ENCODE data around the gene SEC22C. TPM values are rescaled to one million over a fixed set of nuclear protein-coding genes. Genes with fewer than 3 reads are reported as not detected.
A peak's percentile ranks its signal among the peaks of the same experiment; 100 is the strongest.
"Not testable (repeated sequence)": the region's sequence is repeated elsewhere in the genome, so short reads cannot be mapped to it uniquely, and the experiment has no call there.

Gene SEC22C
- total and polyA plus RNA-seq, 7 donors, result 8.4 to 89.2 (median 48.5) TPM

DNA sequence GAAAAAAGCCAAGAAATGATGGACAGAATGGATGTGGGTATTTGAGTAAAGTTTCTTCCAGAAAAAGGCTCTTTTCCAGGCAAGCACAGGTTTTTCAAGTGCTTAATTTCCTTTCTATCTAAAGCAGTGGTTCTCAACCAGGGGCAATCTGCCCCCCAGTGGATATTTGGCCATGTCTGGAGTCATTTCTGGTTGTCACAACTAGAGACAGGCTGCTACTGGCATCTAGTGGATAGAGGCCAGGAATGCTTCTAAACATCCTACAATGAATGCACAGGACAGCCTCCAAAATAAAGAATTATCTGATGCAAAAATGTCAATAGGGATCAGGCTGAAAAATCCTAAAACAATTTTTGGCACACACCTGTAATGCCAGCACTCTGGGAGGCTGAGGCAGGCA is 23.9 kb downstream of the SEC22C start:
- no peak overlapping the region for H3K4me3 ChIP-seq
- H3K9me3 ChIP-seq, result no peaks in the 10 kb centered on the region
- peaks cover 37 to 98% (median 47%) of the 10 kb centered on the region in 4 donors for H3K36me3 ChIP-seq
- intact Hi-C loops (cut with DNase I), result no loop called here
- TF ChIP-seq, protein P1, sequence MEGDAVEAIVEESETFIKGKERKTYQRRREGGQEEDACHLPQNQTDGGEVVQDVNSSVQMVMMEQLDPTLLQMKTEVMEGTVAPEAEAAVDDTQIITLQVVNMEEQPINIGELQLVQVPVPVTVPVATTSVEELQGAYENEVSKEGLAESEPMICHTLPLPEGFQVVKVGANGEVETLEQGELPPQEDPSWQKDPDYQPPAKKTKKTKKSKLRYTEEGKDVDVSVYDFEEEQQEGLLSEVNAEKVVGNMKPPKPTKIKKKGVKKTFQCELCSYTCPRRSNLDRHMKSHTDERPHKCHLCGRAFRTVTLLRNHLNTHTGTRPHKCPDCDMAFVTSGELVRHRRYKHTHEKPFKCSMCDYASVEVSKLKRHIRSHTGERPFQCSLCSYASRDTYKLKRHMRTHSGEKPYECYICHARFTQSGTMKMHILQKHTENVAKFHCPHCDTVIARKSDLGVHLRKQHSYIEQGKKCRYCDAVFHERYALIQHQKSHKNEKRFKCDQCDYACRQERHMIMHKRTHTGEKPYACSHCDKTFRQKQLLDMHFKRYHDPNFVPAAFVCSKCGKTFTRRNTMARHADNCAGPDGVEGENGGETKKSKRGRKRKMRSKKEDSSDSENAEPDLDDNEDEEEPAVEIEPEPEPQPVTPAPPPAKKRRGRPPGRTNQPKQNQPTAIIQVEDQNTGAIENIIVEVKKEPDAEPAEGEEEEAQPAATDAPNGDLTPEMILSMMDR (IDR thresholded peaks at IDR 0.05), result no peak
- TF ChIP-seq POLR2A (IDR thresholded peaks at IDR 0.05), result no peak
- TF ChIP-seq EP300 (IDR thresholded peaks at IDR 0.05), result no peak
- no peak for TF ChIP-seq POLR2AphosphoS5 (IDR thresholded peaks at IDR 0.05)
- no peaks in the 10 kb centered on the region for H3K27me3 ChIP-seq
- no peak overlapping the region for H3K27ac ChIP-seq
- no peak for DNase-seq
- no peaks in the 10 kb centered on the region for H3K4me1 ChIP-seq

DNA sequence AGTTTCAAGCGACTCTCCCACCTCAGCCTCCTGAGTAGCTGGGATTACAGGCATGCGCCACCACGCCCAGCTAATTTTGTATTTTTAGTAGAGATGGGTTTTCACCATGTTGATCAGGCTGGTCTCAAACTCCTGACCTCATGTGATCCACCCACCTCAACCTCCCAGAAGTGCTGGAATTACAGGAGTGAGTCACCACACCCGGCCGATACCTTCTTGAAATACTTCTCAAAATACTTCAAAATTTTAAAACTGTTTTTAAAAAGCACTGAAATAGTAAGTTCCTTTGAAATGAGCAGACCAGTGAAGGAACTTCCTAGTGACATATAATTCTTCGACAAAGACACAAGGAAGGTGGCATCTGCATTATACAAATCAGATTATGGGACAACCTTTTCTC is 24.9 kb downstream of the SEC22C start:
- H3K4me3 ChIP-seq; H3K27me3 ChIP-seq; H3K27ac ChIP-seq; DNase-seq; H3K4me1 ChIP-seq; intact Hi-C loops (cut with DNase I); H3K9me3 ChIP-seq: not testable (repeated sequence)
- H3K36me3 ChIP-seq, result peaks cover 37 to 98% (median 47%) of the 10 kb centered on the region in 4 donors
- WGBS, 2 donors, result 92 to 95% methylated on average over 6 of the region's 6 CpGs

DNA sequence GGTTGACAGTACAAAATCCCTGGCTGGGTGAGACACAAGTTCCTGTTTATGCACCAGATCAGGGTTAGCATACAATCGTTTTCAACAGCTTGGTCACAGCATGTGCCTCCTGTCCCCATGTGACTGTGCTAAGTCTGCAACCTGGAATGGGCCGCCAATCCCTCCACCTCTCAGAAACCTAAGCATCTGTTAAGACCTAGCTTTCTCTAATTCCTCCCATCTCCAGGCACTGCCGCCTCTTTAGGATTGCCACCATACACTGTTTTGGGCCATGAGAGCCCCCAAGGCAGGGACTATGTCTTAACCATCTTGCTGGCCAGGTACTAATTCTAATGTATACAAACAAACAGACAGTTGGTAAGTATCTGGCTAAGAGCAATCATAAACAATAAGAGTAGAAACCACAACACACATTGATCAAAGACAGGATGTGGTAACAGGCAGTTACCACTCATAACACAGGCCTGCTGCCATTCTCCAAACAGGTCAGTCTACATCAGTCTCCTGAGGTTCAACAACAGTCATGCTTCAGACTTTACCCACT is 25.6 kb downstream of the SEC22C start:
- Histone ChIP-seq H3K9me3 (no peaks in the 10 kb centered on the region), H3K4me3 (no peak overlapping the region), H3K27me3 (no peaks in the 10 kb centered on the region), H3K36me3 (peaks cover 37 to 97% (median 49%) of the 10 kb centered on the region in 4 donors), H3K27ac (no peak overlapping the region), H3K4me1 (no peaks in the 10 kb centered on the region)
- DNase-seq, result no peak
- WGBS, 2 donors, result 58 to 74% methylated on average over 3 of the region's 3 CpGs
- intact Hi-C loops (cut with DNase I), result no loop called here
- TF ChIP-seq, protein P1 (IDR thresholded peaks at IDR 0.05), result no peak
- TF ChIP-seq POLR2A (IDR thresholded peaks at IDR 0.05) (no peak), EP300 (IDR thresholded peaks at IDR 0.05) (no peak), POLR2AphosphoS5 (IDR thresholded peaks at IDR 0.05) (no peak)

DNA sequence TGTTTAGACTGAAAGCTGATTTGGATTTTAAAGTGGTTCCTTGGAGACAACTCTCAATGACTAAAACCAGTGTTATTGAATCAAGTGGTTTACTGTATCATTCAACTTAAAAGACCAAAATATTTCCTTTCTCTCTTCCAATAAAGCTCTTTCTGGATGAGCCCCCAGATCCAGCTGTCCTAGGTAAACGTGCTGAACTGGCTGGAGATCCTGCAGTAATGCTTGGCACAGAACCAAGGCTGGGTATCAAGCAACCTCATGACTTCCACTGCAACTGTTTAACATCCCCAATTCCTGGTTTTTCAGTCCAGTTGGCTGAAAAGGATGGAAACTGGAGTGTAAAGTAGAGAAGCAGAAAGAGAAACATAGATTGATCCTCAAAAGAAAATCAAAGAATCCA is 28.9 kb downstream of the SEC22C start:
- H3K4me3 ChIP-seq, result no peak overlapping the region
- H3K4me1 ChIP-seq, result no peaks in the 10 kb centered on the region
- H3K27me3 ChIP-seq, result no peaks in the 10 kb centered on the region
- DNase-seq, result peak; percentile 29
- 21 to 54% methylated on average over 1 of the region's 1 CpG for WGBS, 2 donors
- TF ChIP-seq EP300 (IDR thresholded peaks at IDR 0.05) (no peak), POLR2A (IDR thresholded peaks at IDR 0.05) (no peak), POLR2AphosphoS5 (IDR thresholded peaks at IDR 0.05) (no peak)
- TF ChIP-seq, protein P1 (IDR thresholded peaks at IDR 0.05), result no peak
- intact Hi-C loops (cut with DNase I), result no loop called here
- no peak overlapping the region for H3K27ac ChIP-seq
- peaks cover 30 to 83% (median 40%) of the 10 kb centered on the region in 4 donors for H3K36me3 ChIP-seq
- H3K9me3 ChIP-seq, result no peaks in the 10 kb centered on the region

DNA sequence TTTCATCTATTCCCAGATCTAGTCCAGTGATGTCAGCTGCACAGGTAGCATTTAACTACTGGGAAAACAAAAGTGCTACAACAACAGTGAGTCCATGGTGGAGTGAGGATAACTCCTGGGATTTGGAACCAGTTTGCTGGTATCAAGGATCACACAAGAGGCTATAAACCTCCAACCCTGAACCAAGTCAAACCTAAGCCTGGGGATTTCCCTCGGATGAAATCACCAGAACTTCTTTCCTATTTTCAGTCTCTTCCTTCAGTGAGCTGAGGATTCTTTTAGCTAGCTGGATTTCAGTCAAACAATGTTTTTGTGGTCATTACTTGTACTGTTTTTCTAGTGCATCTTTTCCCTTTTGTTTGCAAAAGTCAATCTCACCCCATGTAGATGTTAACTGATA is 31.5 kb downstream of the SEC22C start:
- Histone ChIP-seq H3K27ac (no peak overlapping the region), H3K9me3 (no peaks in the 10 kb centered on the region), H3K4me3 (no peak overlapping the region), H3K4me1 (peaks cover 0 to 7% (median 2%) of the 10 kb centered on the region in 4 donors), H3K27me3 (no peaks in the 10 kb centered on the region), H3K36me3 (peaks cover 10 to 67% (median 21%) of the 10 kb centered on the region in 4 donors)
- intact Hi-C loops (cut with DNase I), result no loop called here
- TF ChIP-seq POLR2A (IDR thresholded peaks at IDR 0.05), result no peak
- TF ChIP-seq POLR2AphosphoS5 (IDR thresholded peaks at IDR 0.05), result no peak
- no peak for TF ChIP-seq EP300 (IDR thresholded peaks at IDR 0.05)
- TF ChIP-seq, protein P1 (IDR thresholded peaks at IDR 0.05), result no peak
- WGBS, 2 donors, result 33 to 61% methylated on average over 1 of the region's 1 CpG
- peak; percentile 4 for DNase-seq
